Stromal cell of bone marrow (primary cell): ENCODE measurements around the gene DAB2.
"Not testable (repeated sequence)": the region's sequence is repeated elsewhere in the genome, so short reads cannot be mapped to it uniquely, and the experiment has no call there.

Experiments used
- DNase-seq: peaks from one replicate; pipeline ENCODE4 v3.0.0-alpha.2; 2012; ENCODE audit warnings: low read depth

DAB2 gene

GRCh38 chr5:39420482-39421145 is 4.2 kb downstream of the DAB2 start:
- peak; percentile 82 for DNase-seq

- no peak for DNase-seq
These were observed 5.0 kb downstream of the DAB2 start for GRCh38 chr5:39419796-39420195.

GRCh38 chr5:39417979-39418378 is 6.8 kb downstream of the DAB2 start:
- DNase-seq: no peak

- no peak for DNase-seq
These were observed 9.6 kb downstream of the DAB2 start for GRCh38 chr5:39415201-39415600.

- DNase-seq: no peak
These were observed 10.4 kb downstream of the DAB2 start for GRCh38 chr5:39414426-39414825.

GRCh38 chr5:39413771-39414170 is 11.0 kb downstream of the DAB2 start:
- DNase-seq: no peak

GRCh38 chr5:39412721-39413394 is 11.9 kb downstream of the DAB2 start:
- no peak for DNase-seq

- no peak for DNase-seq
These were observed 12.8 kb downstream of the DAB2 start for GRCh38 chr5:39411985-39412384.

- DNase-seq: peak; percentile 62
These were observed 13.7 kb downstream of the DAB2 start for GRCh38 chr5:39411061-39411460.

GRCh38 chr5:39409033-39409432 is 15.7 kb downstream of the DAB2 start:
- no peak for DNase-seq

- no peak for DNase-seq
These were observed 19.5 kb downstream of the DAB2 start for GRCh38 chr5:39405083-39405843.

- not testable (repeated sequence) for DNase-seq
These were observed 21.0 kb downstream of the DAB2 start for GRCh38 chr5:39403761-39404160.

GRCh38 chr5:39402140-39402539 is 22.6 kb downstream of the DAB2 start:
- not testable (repeated sequence) for DNase-seq

GRCh38 chr5:39400713-39401578 is 23.8 kb downstream of the DAB2 start:
- DNase-seq: no peak

GRCh38 chr5:39399135-39400036 is 25.4 kb downstream of the DAB2 start:
- peak; percentile 97 for DNase-seq

GRCh38 chr5:39396843-39397242 is 27.9 kb downstream of the DAB2 start:
- DNase-seq: no peak

- DNase-seq: no peak
These were observed 29.3 kb downstream of the DAB2 start for GRCh38 chr5:39395521-39395920.

GRCh38 chr5:39394946-39395345 is 29.8 kb downstream of the DAB2 start:
- DNase-seq: peak; percentile 80

- DNase-seq: no peak
These were observed 33.8 kb downstream of the DAB2 start for GRCh38 chr5:39390945-39391344.

GRCh38 chr5:39387293-39387692 is 37.5 kb downstream of the DAB2 start:
- no peak for DNase-seq

GRCh38 chr5:39384271-39384670 is 40.5 kb downstream of the DAB2 start:
- no peak for DNase-seq
